Activated naive CD4-positive, alpha-beta T cell treated with anti-CD3 and anti-CD28 coated beads for 36 hours (primary cell): ENCODE results near the gene MAD2L2. TPM values are rescaled to one million over a fixed set of nuclear protein-coding genes. Genes with fewer than 3 reads are reported as not detected.

Experiments used
- CTCF ChIA-PET: fragments of 350-600 bp; sonication (Branson Sonifier 250); formaldehyde crosslinking; loops from one replicate; lab custom pipeline; 2021; ENCODE audit warnings: antibody characterized with exemption; lab: Charles Lee
- DNase-seq: peaks from one replicate; pipeline ENCODE4 v3.0.0-alpha.2; 2020
- H3K27ac Mint-ChIP-seq: one replicate; pipeline ENCODE4 v1.8.0; 2021; ENCODE audit warnings: mild to moderate bottlenecking, mixed read lengths
- H3K27me3 Mint-ChIP-seq: one replicate; pipeline ENCODE4 v1.8.0; 2021; ENCODE audit warnings: low read depth, mixed read lengths
- H3K36me3 Mint-ChIP-seq: one replicate; pipeline ENCODE4 v1.8.0; 2021; ENCODE audit warnings: low read depth, mixed read lengths
- H3K4me1 Mint-ChIP-seq: one replicate; pipeline ENCODE4 v1.8.0; 2021; ENCODE audit warnings: low read depth, mixed read lengths
- H3K4me3 Mint-ChIP-seq: one replicate; pipeline ENCODE4 v1.8.0; 2021; ENCODE audit warnings: mild to moderate bottlenecking, moderate library complexity, mixed read lengths
- H3K9me3 Mint-ChIP-seq: one replicate; pipeline ENCODE4 v1.8.0; 2021; ENCODE audit warnings: mixed read lengths
- intact Hi-C: fragments of 100-400 bp; cut with micrococcal nuclease; formaldehyde crosslinking; loops from one replicate; pipeline ENCODE4 v1.15.1; 2023
- total RNA-seq, 2 experiments: library from RNA; stranded (reverse); gene quantifications; one replicate each; pipeline ENCODE4 v1.2.3, GENCODE V29; 2021

The MAD2L2 gene
- total RNA-seq, 2 experiments from 2014 or later = 86.7 to 88.3 TPM

GRCh38 chr1:11703357-11704193, 22.6 kb upstream of the MAD2L2 start:
- intact Hi-C loops = no loop called here
- Mint-ChIP-seq H3K9me3 (no peaks in the 10 kb centered on the region), H3K4me3 (no peak overlapping the region), H3K4me1 (no peaks in the 10 kb centered on the region), H3K27me3 (peaks cover 8% of the 10 kb centered on the region), H3K27ac (no peak overlapping the region), H3K36me3 (no peaks in the 10 kb centered on the region)
- no peak for DNase-seq
- CTCF ChIA-PET = interaction anchor here (0.8 kb wide), 1 partner anchor 12 kb away, joined by 3 read pairs; no protein-coding TSS in a partner anchor

DNA sequence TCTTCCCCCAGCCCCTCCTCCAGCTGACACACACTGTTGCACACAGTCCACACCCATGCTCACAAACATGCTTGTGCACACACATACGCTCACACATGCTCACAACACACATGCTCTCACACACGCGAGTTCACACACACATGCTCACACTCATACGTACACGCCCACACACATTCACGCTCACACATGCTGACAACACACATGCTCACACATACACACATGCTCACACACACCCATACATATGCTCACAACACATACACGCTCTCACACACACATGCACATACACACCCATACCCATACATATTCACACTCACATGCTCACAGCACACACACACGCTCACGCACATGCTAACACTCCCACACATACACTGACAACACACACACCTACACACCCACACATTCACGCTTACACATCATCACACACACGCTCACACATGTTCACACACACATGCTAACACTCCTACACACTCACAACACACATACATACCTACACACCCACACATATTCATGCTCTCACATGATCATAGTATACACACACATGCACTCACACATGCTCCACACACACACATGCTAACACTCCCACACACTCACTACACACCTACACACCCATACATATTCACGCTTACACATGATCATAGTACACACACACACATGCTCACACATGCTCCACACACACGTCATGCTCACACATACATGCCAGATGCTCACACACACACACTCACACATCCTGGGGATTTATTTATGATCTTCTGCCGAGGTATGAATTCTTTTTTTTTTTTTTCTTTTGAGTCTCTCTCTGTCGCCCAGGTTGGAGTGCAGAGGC, 21.2 kb upstream of the MAD2L2 start:
- H3K36me3 Mint-ChIP-seq = no peaks in the 10 kb centered on the region
- CTCF ChIA-PET = no interaction called here
- H3K27me3 Mint-ChIP-seq = peaks cover 8% of the 10 kb centered on the region
- H3K9me3 Mint-ChIP-seq = no peaks in the 10 kb centered on the region
- H3K4me3 Mint-ChIP-seq = no peak overlapping the region
- intact Hi-C loops = no loop called here
- DNase-seq = no peak
- H3K27ac Mint-ChIP-seq = no peak overlapping the region
- peaks cover 5% of the 10 kb centered on the region for H3K4me1 Mint-ChIP-seq

GRCh38 chr1:11701551-11701961, 20.6 kb upstream of the MAD2L2 start:
- no peak overlapping the region for H3K27ac Mint-ChIP-seq
- peaks cover 8% of the 10 kb centered on the region for H3K27me3 Mint-ChIP-seq
- H3K36me3 Mint-ChIP-seq = no peaks in the 10 kb centered on the region
- CTCF ChIA-PET = no interaction called here
- peaks cover 5% of the 10 kb centered on the region for H3K4me1 Mint-ChIP-seq
- H3K9me3 Mint-ChIP-seq = no peaks in the 10 kb centered on the region
- intact Hi-C loops = no loop called here
- H3K4me3 Mint-ChIP-seq = no peak overlapping the region
- DNase-seq = no peak

DNA sequence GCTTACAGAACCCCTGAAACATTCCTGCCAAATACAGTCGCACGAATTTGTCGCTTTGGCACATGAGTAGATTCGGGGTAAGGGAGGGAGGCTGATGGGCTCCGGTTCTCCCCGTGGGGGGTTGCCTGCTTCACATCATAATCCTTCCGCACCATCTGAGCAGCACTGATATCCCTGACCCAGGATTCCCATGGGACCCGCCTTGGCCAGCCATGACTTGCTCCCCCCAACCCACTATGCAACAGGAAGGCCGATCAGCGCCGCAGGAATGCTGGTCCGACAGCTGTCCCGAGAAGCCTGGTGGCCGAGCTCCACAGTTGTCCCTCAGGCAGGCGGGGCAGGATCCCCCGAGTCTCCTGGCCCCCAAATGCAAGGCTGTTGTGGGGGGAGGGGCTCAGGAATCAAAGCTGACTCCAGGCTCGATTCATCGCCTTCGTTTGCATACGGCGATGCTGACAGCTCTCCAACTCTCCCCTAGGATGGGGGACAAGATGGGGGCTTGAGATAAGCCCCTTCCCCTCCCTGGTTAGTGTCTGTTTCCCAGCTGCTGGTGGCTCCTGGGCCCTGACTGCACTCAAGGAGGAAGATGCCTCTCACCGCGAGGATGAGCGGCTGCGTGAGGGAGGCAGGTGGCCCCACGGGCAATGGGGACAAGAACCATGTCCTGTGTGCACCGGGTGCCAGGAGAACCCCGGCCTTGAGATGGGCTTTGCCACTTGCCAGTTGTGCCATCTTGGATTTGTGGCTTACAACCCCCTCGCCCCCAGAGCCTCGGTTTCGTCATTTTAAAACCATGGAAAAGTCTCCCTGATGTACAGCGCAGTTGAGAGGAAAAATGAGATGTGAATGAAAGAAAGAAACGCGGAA, 19.9 kb upstream of the MAD2L2 start:
- CTCF ChIA-PET = interaction anchor here (1.2 kb wide), 1 partner anchor 50 kb away, joined by 3 read pairs; no protein-coding TSS in a partner anchor
- peaks cover 8% of the 10 kb centered on the region for H3K27me3 Mint-ChIP-seq
- peaks cover 5% of the 10 kb centered on the region for H3K4me1 Mint-ChIP-seq
- no peak for DNase-seq
- no peaks in the 10 kb centered on the region for H3K9me3 Mint-ChIP-seq
- H3K4me3 Mint-ChIP-seq = no peak overlapping the region
- H3K27ac Mint-ChIP-seq = no peak overlapping the region
- intact Hi-C loops = no loop called here
- H3K36me3 Mint-ChIP-seq = no peaks in the 10 kb centered on the region

DNA sequence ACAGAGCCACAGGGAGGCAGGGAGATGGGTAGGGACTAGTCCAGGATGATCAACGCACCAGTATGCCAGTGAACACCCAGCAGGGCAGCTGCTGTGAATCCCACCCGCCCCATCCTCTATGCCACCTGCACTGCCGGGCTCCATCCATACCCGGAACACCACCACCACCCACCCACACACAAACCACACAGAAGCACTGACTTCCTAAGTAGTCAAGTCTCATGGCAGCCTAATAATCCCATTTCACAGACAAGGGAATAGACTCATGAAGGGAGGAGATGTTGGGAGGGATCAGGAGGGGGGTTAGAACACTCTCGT, 16.9 kb upstream of the MAD2L2 start:
- H3K36me3 Mint-ChIP-seq = no peaks in the 10 kb centered on the region

DNA sequence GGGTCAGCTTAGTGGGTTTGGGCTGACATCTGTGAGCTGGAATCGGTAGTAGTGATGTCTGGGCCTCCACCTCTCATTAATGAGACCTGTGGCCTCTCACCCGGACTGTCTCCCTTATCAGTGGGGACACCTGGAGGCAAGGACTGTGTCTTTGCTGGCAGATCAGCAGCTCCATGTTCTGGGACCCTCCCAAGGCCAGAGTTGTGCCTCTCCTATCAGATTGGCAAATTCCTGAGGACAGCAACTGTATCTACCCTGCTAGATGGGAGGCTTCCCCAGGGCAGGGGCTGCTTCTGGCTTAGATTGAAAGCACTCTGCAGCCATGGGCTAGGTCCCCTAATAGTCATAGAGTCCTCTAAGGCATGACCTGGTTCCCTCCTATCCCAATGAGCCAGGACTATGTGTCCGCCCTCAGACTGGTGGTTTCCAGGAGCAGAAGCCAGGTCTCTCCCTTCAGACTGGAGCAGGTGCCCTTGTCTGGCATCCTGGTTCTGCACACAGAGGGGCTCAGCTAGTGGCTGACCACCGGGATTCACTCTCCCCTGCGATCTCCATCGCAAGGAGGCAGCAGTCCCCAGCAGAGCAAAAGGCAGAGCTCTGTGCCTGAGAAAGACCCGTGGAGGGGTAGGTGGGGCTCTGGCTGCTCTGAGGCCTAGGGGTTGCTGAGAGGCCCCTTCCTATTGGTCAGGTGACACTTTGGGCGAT, 16.4 kb upstream of the MAD2L2 start:
- Mint-ChIP-seq H3K36me3 (no peaks in the 10 kb centered on the region), H3K4me1 (peaks cover 16% of the 10 kb centered on the region), H3K27me3 (peaks cover 11% of the 10 kb centered on the region), H3K4me3 (no peak overlapping the region), H3K9me3 (no peaks in the 10 kb centered on the region), H3K27ac (no peak overlapping the region)
- intact Hi-C loops = no loop called here
- CTCF ChIA-PET = no interaction called here
- DNase-seq = no peak

More for the DNA sequence above, 16.9 kb upstream of the MAD2L2 start:
- intact Hi-C loops = no loop called here
- no peaks in the 10 kb centered on the region for H3K9me3 Mint-ChIP-seq
- CTCF ChIA-PET = no interaction called here
- no peak overlapping the region for H3K27ac Mint-ChIP-seq
- no peak for DNase-seq
- peaks cover 11% of the 10 kb centered on the region for H3K4me1 Mint-ChIP-seq
- H3K4me3 Mint-ChIP-seq = no peak overlapping the region
- H3K27me3 Mint-ChIP-seq = peaks cover 6% of the 10 kb centered on the region

DNA sequence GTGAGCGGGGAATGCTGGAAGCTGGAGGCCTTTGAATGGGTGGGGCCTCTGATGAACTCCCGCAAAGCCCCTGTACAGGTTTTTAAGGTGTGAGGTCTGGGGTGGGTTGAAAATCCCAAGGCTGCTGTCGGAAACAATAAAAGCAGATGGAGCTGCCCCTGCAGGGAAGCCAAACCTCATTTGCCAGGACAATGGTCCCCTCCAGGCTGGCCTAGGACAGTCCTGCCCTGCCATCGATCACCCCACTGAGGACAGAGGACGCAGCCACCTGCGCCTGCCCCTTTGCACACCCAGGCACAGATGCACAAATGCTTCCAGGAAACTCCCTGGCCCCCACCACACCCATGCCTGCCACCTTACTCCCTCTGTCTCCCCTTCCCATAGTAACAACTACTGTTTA, 14.9 kb upstream of the MAD2L2 start:
- H3K27ac Mint-ChIP-seq = no peak overlapping the region
- intact Hi-C loops = no loop called here
- DNase-seq = no peak
- peaks cover 19% of the 10 kb centered on the region for H3K4me1 Mint-ChIP-seq
- no peaks in the 10 kb centered on the region for H3K36me3 Mint-ChIP-seq
- H3K27me3 Mint-ChIP-seq = peaks cover 15% of the 10 kb centered on the region
- CTCF ChIA-PET = interaction anchor here (0.6 to 2.0 kb wide), 4 partner anchors 13 to 126 kb away, joined by 3 to 7 read pairs (median 4); no protein-coding TSS in a partner anchor
- no peaks in the 10 kb centered on the region for H3K9me3 Mint-ChIP-seq
- H3K4me3 Mint-ChIP-seq = no peak overlapping the region

GRCh38 chr1:11693917-11694316, 13.0 kb upstream of the MAD2L2 start:
- CTCF ChIA-PET = interaction anchor here (1.2 kb wide), 2 partner anchors 25 to 43 kb away, joined by 3 read pairs; no protein-coding TSS in a partner anchor
- H3K4me1 Mint-ChIP-seq = peaks cover 22% of the 10 kb centered on the region
- H3K36me3 Mint-ChIP-seq = no peaks in the 10 kb centered on the region
- intact Hi-C loops = no loop called here
- DNase-seq = no peak
- H3K9me3 Mint-ChIP-seq = no peaks in the 10 kb centered on the region
- peaks cover 28% of the 10 kb centered on the region for H3K27me3 Mint-ChIP-seq
- H3K27ac Mint-ChIP-seq = no peak overlapping the region
- H3K4me3 Mint-ChIP-seq = no peak overlapping the region

GRCh38 chr1:11693024-11693590, 12.2 kb upstream of the MAD2L2 start:
- Mint-ChIP-seq H3K36me3 (no peaks in the 10 kb centered on the region), H3K27ac (no peak overlapping the region), H3K4me1 (peaks cover 20% of the 10 kb centered on the region), H3K9me3 (no peaks in the 10 kb centered on the region), H3K4me3 (no peak overlapping the region), H3K27me3 (peaks cover 30% of the 10 kb centered on the region)
- DNase-seq = peak; percentile 54
- intact Hi-C loops = no loop called here
- CTCF ChIA-PET = interaction anchor here (1.0 to 1.2 kb wide), 3 partner anchors 11 to 29 kb away, joined by 3 to 4 read pairs (median 3); partner anchors contain the start of gene FBXO6

DNA sequence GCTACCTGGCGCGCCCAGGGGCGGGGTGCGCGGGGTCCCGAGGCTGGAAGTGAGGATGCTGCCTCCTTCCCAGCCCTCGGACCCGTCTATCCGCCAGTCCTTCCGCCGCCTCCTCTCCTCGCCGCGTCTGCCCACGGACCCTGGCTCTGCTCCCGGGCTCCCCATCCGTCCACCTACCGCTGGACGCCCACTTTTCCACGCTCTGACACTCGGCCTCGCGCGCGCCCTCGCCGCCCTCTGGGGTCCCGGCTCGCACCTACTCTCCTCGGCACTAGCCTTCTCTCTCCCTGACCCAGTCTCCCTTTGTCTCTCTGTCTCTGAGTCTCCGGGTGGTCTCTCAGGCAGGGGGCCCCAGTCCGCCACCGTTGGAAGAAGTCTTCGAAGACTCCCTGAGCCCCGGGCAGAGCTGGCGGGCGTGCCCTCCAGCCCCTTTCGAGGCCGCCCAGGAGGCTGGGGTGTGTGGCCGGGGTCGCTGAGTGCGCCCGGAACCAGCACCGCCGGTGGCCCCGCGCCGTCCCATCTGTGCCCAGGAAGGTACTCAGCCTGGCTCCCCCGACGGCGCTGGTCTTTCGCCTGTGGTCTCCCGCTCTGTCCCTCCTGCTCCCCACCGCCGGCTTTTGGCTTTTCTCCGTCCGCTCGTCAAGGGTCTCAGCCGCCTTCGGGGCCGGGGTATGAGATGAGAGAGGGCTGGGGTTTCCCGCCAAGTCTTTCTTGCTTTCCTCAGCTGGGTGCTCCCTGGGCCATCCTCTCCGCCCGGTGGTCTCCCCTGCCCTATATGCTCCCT, 11.2 kb upstream of the MAD2L2 start:
- CTCF ChIA-PET = no interaction called here
- H3K27ac Mint-ChIP-seq = no peak overlapping the region
- H3K27me3 Mint-ChIP-seq = peaks cover 37% of the 10 kb centered on the region
- H3K36me3 Mint-ChIP-seq = no peaks in the 10 kb centered on the region
- H3K4me3 Mint-ChIP-seq = peak overlapping the region; percentile 54
- intact Hi-C loops = no loop called here
- no peaks in the 10 kb centered on the region for H3K9me3 Mint-ChIP-seq
- peaks cover 17% of the 10 kb centered on the region for H3K4me1 Mint-ChIP-seq
- no peak for DNase-seq
